HG02798 (cell line): ENCODE measurements around the gene POU5F1.
"Not testable (repeated sequence)": the region's sequence is repeated elsewhere in the genome, so short reads cannot be mapped to it uniquely, and the experiment has no call there.

ENCODE experiments used
- ATAC-seq: cut with Tn5 transposase; IDR thresholded peaks from one replicate; pipeline ENCODE4 v1.9.1; 2021; ENCODE audit warnings: mild to moderate bottlenecking; ENCODE audit not compliant: unreplicated experiment, poor library complexity

The POU5F1 gene

DNA sequence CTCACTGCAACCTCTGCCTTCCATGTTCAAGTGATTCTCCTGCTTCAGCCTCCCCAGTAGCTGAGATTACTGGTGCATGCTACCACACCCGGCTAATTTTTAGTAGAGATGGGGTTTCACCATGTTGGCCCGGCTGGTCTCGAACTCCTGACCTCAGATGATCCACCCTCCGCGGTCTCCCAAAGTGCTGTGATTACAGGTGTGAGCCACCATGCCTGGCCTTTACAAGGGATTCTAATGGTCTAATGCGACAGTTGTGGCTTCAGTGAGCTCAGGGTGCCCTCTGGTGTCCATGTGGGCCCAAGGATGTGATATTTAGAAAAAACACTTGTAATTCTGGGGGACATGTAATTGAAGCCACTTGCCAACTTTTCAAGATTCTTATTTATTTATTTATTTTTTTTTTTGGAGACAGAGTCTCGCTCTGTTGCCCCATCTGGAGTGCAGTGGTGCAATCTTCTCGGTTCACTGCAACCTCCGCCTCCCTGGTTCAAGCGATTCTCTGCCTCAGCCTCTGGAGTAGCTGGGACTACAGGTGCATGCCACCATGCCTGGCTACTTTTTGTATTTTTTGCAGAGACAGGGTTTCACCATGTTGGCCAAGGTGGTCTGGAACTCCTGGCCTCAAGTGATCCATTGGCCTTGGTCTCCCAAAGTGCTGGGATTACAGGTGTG, 22.1 kb upstream of the POU5F1 start:
- ATAC-seq, result not testable (repeated sequence)

DNA sequence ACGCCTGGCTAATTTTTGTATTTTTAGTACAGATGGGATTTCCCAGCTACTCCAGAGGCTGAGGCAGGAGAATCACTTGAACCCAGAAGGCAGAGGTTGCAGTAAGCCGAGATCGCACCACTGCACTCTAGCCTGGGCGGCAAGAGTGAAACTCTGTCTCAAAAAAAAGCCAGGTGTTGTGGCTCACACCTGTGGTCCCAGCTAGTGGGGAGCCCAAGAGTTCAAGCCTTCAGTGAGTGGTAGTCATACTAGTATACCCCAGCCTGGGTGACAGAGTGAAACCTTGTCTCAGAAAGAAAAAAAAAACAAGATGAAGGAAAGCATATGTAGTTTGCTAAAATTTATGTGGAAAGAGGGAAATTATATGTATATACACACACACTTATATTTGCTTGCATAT, 20.0 kb upstream of the POU5F1 start:
- peak; percentile 77 for ATAC-seq

DNA sequence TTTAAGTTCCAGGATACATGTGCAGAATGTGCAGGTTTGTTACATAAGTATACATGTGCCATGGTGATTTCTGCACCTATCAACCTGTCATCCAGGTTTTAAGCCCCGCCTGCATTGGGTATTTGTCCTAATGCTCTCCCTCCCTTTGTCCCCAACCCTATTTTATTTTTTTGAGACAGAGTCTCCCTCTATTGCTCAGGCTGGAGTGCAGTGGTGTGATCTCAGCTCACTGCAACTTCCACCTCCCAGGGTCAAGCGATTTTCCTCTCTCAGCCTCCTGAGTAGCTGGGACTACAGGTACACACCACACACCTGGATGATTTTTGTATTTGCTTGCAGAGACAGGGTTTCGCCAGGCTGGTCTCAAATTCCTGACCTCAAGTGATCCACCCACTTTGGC, 18.7 kb upstream of the POU5F1 start:
- ATAC-seq, result not testable (repeated sequence)

DNA sequence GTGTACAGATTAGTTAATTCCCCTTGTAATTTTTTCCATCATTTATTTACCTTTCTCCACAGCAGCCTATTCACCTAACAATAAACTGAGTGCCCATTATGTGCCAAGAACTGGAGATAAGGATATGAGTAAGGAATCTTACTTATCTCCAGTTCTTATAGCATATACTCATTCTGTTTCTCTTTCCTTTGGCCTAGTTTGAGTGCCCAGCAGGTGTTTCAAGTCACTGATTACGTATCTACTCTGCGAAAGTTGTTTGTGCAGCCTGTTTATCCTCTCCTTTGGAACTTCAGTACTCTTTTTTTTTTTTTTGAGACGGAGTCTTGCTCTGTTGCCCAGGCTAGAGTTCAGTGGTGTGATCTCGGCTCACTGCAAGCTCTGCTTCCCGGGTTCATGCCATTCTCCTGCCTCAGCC, 17.3 kb upstream of the POU5F1 start:
- ATAC-seq, result no peak

DNA sequence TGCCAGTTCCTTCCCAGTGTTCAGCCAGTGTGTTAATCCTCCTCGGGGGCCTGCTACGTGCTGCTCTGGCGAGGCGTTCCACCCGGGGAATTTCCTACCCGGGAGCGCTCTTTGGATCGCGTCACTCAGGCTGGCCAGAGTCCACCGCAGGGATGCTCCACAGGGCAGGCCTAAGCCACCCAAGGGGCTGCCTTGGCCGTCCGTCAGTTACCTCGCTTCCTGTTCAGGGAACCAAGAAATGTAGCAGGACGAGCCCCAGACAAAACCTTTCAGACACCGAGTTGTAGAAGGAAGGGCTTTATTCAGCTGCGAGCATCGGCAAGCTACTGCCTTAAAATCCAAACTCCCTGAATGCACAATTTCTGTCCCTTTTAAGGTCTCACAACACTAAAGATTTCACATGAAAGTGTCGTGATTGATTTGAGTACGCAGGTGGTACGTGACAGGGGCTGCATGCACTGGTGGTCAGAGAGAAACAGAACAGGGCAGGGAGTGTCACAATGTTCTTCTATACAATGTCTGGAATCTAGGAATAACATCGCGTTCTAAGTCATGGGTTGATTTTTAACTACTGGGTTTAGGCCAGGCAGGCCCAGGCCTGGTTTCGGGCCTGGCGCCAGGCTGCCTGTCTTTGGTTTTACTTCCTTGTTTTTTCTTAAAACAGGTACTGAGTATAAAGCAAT, 15.7 kb upstream of the POU5F1 start:
- no peak for ATAC-seq

DNA sequence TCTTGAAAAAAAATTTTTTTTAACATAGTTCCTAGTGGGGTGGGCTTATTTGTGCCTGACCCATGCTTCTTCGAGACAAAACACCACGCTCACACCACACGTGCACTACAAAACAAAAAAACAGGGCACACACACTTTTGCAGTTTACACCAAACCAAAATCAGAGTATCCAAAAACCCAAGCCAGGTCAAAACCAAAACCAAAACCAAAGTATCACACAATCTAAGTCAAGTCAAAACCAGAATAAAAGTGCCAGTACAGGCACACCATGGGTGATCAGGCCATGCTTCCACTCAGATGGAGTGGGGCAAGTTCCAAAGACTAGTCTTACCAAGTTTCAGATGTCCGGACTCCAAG, 15.2 kb upstream of the POU5F1 start:
- not testable (repeated sequence) for ATAC-seq

DNA sequence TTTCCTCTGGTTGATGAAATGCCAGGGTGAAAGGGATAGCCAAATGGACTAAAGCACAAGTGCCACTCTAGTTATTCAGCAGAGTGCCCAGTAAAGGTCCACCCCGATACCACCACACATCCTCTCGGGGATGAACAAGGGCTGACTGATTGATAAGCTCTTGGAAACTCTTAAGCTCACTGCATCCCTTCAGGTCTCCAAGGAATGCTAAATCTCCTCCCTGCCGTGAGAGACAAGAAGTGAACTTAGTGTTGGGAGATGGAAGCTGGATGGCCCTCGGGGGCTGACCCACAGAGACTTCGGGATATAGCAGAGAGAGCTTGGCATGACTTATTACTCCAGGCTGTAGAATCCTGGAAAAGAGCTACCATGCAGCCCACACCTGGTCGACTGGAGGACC, 13.4 kb upstream of the POU5F1 start:
- not testable (repeated sequence) for ATAC-seq

DNA sequence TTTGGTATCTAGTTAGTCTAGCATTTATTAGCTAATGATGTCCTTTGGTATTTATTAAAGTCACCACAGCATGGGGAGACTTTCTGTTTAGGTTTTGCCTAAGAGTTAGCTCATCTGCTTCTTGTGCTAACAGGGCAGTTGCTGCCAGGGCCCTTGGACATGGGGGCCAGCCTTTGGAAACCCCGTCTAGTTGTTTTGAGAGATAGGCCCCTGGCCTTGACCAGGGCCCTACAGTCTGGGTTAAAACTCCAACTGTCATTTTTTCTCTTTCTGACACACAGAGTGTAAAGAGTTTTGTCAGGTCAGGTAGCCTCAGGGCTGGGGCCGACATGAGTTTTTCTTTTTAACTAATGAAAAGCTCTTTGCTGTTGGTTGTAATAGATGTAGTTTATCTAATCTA, 12.8 kb upstream of the POU5F1 start:
- not testable (repeated sequence) for ATAC-seq

DNA sequence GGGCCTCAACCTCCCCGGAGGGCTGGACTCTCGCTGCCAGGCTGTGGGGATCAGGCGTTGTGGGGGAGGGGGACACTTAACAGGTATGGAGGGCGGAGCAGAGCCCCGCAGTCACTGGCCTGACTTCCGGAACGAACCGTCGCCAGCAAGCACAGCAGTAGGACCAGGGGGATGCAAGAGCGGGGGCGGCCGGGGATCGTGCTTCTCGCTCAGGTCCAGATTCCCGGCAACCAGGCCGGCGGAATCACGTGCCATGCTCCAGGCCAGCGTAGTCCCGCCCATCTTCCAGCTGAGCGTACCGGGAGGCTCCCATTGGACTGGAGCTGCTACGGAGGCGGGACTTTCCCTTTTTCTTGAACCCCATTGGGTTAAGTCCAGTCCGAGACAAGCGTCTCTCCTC, 10.0 kb upstream of the POU5F1 start:
- ATAC-seq, result peak; percentile 86

DNA sequence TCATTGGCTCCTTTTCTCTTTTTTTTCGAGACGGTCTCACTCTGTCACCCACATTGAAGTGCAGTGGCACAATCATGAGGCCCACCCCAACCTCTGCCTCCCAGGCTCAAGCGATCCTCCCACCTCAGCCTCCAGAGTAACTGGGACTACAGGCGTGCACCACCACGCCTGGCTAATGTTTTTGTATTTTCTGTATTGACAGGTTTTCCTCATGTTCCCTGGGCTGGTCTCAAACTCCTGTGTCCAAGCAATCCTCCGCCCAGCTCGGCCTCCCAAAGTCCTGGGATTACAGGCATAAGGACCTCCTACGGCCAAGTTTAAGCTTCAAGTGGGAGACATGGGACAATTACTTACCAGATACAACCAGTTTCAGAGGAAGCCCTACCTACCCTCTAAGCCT, 9.4 kb upstream of the POU5F1 start:
- no peak for ATAC-seq

DNA sequence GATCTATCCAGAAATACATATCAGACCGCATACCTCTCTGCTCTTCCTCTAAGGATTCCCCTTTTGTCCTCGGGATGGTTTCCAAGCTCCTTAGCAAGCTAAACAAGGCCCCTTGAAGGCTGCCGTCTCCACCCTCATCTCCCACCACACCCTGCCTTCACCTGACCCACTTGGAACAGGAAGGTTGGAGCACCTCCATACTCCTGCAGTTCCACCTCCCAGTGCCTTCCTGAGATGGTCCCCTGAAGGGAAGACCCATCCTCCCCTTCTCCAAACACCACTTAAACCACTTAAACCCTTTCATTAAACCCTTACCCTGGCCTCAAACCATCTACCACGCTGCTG, 8.5 kb upstream of the POU5F1 start:
- ATAC-seq, result no peak

DNA sequence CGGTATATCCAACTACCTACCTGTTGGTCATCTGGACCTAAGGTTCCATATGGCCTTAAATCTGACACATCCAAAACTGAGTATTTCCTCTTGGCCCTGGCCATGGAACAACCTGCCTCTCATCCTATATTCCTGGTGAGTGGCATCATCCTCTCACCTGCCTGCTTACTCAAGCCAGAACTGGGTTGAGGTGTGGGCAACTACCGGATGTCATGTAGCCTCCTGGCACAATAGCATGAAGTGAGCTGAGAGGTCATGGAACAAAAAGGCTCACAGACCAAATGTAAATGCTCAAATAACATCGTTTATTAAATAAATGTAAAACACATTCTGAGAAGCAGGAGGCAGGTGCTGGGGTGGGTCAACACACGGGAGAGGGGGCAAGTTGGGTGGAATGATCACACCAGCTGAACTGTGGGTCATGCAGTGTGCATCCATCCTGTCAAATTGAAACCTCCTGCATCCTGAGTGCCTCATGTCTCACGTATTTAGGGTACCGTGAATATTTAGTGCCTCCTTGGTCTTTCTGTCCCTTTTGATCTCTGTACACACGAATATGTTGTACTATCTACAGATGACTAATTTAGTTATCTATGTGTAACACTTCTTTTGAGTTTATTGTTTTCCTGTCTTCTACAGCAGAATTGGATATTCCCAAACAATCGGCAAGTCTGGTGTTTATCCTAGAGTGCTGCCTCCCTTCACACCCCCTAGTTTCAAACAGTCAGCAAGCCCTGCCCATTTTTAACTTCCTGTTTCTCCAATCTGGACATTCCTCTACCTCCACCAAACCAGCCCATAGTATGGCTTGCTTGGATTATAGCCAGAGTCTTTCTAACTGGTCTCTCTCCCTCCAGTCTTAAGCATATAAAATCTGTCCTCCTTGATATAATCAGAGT, 7.9 kb upstream of the POU5F1 start:
- ATAC-seq, result no peak

DNA sequence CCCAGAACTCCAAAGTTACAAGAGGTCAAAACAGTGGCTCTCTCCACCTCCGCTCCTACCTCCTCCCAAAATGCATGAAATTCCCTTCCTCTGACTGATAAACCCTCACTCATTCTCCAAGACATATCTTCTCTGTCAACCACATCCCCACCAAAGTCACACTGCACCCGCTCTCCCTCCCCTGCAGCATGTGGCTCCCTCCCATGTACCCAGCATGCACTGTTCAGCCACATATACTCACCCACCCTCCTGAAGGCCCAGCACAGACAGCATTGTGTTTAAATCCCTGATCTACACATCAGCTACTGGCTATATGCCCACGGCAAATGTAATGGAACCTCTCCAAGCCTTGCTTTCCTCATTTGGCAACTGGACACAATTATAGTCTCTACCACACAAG, 5.5 kb upstream of the POU5F1 start:
- no peak for ATAC-seq

DNA sequence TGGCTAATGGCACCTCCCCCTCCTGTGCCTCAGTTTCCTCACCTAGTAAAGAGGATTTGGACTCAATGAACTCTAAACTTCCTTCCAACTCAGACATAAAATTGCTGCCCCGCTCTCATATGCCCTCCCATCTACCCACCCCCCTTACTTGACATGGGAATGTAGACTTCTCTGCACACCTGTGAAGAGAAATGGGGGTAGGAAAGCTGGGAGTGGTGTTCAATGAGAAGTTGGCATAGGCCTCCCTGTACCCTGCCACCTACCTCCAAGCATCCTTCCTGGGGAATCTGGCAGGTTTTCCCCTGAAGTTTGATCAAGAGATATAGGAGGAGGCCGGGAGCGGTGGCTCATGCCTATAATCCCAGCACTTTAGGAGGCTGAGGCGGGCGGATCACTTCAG, 3.9 kb upstream of the POU5F1 start:
- no peak for ATAC-seq

DNA sequence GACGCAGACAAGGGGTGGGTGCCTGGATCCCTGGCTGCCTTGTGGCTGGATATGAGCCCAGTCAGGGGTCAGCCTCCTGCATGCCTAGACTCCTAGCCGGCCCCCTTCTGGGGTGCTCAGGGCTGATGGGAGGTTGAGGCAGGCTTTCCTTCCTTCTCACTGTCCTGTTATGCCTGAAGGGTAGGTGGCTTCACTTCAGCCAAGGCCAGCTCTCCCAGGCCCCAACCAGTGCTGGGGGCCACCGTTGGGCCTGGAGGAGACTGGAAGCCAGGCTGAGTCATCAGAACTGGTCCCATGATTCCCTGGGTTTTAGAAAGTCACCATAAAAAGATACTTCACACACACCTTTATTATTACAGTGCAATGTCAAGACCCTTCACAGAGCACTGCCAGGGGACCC, 2.9 kb upstream of the POU5F1 start:
- ATAC-seq, result no peak

DNA sequence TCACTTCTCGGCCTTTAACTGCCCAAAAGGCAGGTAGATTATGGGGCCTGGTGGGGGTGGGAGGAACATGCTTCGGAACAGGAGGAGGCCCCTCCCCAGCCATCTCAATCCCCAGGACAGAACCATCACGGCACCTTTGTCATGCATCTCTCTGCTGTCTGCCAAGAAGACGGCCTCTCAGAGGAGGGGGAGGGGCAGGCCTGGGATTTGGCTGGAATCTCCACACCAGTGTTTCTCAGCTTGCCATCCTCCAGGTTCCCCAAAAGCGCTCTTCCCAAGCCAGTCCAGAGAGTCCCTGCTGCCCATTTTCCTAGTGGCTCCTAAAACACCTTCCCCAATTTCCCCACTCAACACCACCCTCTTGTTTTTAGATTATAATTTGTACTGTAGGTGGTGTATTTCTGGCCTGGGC, 2.5 kb upstream of the POU5F1 start:
- no peak for ATAC-seq

DNA sequence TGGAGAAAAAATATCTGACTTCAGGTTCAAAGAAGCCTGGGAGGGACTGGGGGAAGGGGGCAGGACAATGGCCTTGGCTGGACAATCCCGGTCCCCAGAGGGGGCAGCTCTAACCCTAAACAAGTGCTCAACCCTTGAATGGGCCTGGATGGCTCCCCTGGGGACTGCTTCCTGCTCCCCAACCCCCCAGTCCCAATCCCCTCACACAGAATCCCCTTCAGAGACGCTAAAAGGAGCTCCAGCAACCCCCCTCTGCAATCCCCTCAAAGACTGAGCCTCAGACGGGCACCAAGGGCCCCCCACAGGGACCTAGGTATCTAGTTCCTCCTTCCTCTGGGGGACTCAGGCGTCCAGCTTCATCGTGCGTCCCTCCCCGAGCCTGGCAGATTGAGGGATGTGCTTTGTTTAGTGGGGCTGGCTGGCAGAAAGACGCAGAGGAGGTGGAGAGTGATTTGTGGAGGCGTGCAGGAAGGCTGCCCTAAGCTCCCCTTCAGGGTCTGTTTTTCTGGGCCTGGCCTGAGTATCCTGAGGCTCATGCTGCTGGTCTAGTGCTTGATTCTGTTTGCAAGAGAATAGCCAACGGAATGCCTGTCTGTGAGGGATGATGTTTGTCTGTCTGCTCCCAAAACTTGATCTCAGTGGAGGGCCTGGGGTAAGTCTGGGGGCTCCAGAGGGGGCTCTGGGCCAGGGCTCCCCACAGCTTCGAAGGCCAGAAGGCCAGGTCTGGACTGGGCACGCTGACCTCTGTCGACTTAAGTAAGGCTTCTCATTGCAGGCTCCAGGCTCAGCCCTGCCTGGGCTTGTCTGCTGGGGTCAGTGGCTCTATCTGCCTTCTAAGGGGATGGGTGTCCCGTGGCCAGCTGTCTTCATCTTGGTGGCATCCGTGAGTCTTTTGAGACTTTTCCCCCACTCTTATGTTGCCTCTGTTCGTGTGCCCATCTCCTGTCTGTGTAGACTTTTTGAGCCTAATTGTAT, 1.7 kb upstream of the POU5F1 start:
- no peak for ATAC-seq

DNA sequence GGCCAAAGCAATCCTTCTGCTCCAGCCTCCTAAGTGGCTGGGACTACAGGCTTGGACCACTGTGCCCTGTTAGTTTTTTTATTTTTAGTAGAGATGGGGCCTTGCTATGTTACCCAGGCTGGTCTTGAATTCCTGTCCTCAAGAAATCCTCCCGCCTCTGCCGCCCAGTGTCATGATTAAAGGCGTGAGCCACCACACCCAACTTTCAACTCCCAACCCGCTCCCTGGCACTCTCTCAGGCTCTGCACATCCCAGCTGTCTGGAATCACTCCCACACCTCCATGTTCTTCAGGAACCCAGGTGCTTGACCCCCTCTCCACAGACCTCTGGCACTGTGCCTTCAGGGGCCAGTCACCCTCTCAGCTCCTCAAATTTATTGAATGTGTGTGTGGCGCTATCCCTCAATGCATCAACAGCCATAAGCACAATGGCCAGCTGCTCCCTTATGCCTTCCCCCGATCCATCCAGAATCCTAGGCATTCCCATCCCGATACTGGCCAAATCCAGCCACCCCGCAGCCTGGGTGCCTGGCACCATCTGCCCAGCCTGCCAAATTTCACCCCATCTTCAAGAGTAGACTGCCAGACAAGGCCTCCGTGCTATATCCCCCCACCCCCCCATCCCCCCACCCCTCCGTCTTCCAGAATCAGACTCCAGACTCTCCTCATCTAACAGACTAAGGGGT, 647 bp upstream of the POU5F1 start:
- ATAC-seq, result no peak

DNA sequence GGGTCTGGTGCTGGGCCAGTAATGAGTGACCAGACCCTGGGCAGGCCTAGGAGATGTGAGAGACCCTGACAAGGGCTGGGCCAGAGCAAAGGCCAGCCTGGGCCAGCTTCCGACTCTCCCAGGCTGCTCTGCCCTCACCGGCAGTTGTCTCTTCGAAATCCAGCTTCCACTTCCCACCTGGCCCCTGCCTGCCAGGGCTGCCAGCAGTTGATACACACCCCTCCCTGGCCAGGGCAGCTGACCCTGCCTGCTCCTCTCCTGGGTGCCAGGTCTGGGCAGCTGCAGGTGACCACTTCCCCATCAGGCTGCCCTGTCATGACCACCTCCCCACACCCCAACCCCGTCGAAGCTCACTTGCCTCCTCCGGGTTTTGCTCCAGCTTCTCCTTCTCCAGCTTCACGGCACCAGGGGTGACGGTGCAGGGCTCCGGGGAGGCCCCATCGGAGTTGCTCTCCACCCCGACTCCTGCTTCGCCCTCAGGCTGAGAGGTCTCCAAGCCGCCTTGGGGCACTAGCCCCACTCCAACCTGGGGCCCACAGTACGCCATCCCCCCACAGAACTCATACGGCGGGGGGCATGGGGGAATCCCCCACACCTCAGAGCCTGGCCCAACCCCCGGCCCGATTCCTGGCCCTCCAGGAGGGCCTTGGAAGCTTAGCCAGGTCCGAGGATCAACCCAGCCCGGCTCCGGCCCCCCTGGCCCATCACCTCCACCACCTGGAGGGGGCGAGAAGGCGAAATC, 453 bp downstream of the POU5F1 start:
- not testable (repeated sequence) for ATAC-seq
